Stimulated activated CD8-positive, alpha-beta memory T cell treated with anti-CD3 and anti-CD28 coated beads, Interleukin-2, amount 100 ng/mL, for 1 hour (primary cell): ENCODE measurements around the gene KRTAP4-9.
"Not testable (repeated sequence)": the region's sequence is repeated elsewhere in the genome, so short reads cannot be mapped to it uniquely, and the experiment has no call there.

Experiments
- DNase-seq, 2 donors: peaks; one replicate each; pipeline ENCODE4 v3.0.0-alpha.2; 2020; ENCODE audit warnings: low read depth in 2 of 2

Gene KRTAP4-9

DNA sequence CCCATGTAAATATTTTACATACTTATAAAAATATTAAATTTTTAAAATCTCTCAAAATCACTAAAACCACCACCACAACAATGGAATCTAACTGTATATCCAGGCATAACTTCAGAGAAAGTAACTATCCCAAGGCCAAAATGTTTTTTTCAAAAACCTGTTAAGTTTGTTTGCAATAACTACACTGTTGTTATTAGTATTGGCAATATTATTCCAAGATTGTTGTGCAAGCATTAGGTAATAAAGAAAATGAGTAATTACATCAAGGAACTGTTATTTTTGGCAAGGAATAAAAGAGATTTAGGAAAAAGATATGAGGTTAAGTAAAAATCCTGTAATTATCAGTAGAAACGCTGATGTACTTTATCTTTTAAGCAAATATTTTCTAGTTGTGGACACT is 22.2 kb downstream of the KRTAP4-9 start:
- DNase-seq, result no peak

DNA sequence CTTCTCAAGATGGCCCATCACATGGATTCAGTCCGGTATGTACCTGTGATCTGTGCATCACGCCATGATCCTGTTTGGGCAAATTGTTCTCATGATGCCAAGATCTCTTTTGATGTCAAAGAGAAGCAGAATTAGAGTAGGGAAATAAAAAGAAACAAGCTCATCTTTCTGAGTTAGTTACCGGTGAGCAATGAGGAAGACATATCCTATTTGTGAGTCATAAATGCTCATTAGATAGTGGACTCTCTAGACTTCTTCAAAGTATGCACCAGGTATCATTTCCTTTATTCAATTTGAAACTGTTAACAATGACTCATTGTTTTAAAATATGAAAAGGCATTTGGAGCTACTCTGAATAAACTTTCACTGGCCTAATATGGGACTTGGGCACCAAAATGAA is 26.8 kb downstream of the KRTAP4-9 start:
- no peak for DNase-seq

DNA sequence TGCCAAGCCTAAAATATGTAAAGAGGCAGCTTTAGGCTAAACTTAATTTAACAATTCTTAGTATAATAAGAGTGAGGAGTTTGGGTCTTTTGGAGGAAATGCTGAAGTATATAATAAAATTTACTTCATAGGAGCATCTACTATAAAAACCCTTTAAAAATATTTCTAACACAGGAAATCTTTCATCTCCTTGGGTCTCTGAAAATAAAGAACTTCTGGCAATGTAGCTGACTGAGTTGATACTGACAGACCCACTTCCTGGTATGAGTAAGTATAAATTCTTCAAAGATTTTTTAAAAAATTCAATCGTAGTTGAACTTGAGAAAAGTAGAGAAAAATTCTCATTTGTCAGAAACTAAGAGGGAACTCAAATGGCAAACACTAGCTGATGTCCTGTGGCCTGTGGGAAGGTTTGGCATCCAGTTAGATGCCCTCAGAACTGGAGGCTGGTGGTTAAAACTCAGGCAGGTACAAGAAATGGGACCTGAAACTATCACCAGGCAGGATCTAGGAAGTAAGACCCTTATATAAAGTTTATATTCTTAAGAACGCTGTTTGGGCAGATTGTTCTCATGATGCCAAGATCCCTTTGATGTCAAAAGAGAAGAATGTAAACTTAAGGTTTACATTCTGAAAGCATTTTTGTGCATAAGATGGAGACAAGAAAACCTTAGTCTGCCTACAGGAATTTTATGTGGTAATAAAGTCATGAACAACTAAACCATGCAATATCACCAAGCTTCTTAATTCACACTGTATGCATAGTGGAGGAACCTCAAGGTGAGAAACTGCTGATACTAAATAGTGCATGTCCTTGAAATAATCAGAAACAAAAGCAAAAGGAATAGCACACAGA is 28.9 kb downstream of the KRTAP4-9 start:
- DNase-seq, result no peak

DNA sequence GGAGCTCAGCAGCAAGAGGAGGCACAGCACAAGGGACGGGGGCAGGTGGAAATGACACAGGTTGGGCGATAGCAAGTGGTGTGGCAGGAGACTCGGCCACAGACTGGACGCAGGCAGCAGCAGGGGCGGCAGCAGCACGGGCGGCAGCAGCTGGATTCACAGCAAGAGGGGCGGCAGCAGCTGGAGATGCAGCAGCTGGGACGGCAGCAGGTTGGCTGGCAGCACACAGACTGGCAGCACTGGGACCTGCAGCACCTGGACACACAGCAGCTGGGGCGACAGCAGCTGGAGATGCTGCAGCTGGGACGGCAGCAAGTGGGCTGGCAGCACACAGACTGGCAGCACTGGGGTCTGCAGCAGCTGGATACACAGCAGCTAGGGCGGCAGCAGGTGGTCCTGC is 34.7 kb downstream of the KRTAP4-9 start:
- DNase-seq, result not testable (repeated sequence)

DNA sequence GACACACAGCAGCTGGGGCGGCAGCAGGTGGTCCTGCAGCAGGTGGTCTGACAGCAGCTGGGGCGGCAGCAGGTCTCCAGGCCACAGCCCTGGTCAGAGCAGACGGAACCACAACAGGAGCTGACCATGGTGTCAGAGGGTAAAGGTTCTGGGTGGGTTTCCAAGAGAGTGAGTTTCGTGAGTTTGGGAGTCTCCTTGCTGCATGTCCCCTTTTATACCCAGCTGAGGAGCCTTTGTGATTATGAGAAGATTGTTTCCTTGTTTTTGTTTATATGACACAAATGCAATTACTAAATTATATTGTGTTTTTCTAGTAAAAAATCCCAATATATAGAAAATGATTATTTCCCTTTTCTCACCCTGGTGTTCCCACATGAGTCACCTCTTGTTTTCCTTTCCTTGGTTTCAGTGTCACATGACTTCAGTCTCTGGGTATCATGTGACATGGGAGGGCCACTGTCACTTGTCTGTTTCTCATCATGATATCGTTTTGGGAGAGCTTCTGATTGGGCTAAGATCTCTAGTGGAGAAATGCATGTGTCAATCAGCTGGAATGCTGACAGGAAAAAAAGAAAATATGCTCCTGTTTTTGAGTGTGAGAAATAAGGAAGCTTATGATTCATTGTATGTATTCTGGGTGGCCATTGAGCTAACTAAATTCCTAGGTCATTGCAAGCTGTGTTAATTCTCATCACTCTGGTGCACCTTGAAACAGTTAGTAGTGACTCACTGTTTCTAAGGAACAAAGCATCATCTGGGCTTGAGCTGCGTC is 35.4 kb downstream of the KRTAP4-9 start, which contains the start of gene KRTAP4-6:
KRTAP4-6 (minus strand) TSS at position 185 of the 772 bp plus-strand sequence; CDS start at position 128, 57 bp downstream.
- no peak for DNase-seq

DNA sequence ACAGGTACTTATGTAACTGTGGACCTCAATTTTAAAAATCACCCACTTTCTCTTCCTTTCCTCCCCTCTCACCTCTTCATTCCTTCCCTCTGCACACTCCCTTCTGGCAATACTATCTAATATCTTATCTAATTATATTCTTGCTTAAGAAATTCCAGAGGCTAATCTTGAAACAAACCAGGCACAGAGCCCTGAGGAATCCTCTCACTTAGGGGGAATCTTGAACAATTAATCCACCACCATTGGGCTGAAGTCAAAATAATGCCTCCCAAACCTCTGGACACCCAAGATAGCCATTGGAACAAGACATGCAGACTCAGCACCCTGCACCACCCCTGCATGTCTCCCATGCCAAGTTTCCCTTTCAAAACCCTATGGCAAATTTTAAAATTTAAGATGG is 36.2 kb downstream of the KRTAP4-9 start:
- DNase-seq, result no peak

DNA sequence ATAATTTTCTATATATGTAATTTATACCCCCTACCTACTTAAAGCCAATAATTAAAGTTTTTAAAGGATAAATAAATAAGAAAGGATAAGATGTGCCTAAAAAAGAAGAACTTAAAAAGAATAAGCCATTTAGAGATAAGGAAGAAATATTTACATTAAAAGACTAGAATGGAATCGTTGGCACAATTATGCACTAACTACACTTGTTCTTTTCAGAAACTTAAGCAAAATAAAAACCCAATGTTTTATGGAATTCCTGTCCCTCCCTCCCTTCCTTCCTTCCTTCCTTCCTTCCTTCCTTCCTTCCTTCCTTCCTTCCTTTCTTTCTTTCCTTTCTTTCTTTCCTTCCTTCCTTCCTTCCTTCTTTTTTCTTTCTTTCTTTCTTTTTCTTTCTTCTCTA is 39.7 kb downstream of the KRTAP4-9 start:
- no peak for DNase-seq

DNA sequence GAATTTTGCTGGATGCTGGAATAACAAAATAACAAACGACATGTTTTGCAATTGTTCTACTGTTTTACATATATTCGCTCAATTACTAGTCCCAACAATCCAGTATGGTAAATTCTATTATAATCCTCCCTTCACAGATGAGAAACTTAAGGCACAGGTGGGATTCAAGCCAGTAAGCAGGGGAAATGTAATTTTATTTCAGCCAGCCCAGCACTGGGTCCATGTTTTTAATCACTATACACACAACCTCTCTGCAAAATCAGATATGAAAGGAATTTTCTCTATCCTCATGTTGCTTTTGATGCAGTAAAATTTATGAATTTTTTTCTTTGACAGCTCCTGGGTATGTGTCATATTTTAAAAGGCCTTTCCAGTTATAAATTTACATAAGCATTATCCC is 40.1 kb downstream of the KRTAP4-9 start:
- no peak for DNase-seq

DNA sequence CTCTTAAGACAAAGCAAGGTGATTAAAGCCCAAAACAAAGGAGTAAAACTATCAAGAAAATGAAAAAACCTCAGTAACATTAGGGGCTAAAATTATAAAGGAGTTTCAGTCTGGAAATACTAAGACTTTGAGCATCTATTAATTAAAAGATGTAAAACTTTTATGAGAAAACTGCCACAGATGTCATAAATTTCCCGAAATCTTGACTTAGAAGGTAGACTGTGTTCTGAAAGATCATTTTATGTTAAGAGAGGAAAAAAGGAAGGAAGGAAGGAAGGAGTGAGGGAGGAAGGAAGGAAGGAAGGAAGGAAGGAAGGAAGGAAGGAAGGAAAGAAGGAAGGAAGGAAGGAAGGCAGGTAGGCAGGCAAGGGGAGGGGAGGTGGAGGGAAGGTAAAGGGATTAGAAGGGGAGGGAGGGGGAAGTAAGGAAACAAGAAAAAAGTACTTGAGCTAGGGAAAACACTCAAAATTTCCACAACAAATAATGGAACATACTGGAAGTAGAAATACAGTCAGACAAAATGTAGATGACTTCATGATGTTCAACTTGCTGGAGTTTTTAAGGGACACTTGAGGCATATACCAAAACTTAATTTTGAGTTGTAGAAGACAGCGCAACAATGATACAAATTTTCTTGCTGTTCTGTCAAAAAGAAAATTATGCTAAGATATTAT is 42.5 kb downstream of the KRTAP4-9 start:
- DNase-seq, result no peak

DNA sequence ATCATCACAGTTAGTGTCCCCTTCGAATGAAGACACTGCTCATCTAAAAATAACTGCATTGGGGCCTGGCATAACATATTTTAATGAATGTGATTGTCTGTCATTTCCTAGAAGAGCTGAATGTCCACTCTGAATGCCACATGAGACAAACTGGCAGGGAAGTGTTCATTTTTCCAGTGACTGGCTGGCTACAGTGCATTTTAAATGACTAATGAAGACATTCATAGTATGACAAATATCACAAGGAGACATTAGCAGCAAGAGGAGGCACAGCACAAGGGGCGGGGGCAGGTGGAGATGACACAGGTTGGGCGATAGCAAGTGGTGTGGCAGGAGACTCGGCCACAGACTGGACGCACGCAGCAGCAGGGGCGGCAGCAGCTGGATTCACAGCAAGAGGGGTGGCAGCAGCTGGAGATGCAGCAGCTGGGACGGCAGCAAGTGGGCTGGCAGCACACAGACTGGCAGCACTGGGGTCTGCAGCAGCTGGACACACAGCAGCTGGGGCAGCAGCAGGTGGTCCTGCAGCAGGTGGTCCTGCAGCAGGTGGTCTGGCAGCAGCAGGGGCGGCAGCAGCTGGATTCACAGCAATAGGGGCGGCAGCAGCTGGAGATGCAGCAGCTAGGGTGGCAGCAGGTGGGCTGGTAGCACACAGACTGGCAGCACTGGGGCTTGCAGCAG is 43.9 kb downstream of the KRTAP4-9 start:
- DNase-seq, result not testable (repeated sequence)

DNA sequence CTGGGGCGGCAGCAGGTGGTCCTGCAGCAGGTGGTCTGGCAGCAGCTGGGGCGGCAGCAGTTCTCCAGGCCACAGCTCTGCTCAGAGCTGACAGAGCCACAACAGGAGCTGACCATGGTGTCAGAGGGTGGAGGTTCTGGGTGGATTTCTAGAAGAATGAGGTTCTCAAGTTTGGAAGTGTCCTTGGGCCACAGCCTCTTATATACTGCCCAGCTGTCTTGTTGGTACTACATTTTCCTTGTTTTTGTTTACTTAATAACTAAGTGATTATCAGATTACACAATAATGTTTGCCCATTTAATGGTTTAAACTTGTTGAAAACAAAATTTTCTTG is 44.4 kb downstream of the KRTAP4-9 start, which contains the start of gene KRTAP4-5:
KRTAP4-5 (minus strand) TSS at position 174 of the 334 bp plus-strand sequence; CDS start at position 116, 58 bp downstream.
- no peak for DNase-seq

DNA sequence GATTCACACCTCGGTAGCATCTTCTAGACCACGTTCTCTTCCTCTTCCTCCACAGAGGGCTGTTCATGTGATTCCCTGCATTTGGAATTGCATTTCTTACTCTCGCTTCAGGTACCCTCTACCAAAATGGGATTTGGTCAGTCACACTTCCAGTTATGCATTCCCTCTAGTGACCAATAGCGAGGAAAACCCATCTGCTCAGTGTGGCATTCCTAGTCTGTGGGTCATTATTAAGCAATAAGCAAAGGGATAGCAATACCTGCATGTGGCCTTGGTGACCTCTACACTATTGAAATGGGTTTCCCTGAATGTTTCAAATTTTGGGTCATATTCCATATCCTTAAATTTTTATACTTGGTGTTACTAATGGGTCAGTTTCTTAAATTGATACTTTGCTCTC is 44.8 kb downstream of the KRTAP4-9 start:
- no peak for DNase-seq

DNA sequence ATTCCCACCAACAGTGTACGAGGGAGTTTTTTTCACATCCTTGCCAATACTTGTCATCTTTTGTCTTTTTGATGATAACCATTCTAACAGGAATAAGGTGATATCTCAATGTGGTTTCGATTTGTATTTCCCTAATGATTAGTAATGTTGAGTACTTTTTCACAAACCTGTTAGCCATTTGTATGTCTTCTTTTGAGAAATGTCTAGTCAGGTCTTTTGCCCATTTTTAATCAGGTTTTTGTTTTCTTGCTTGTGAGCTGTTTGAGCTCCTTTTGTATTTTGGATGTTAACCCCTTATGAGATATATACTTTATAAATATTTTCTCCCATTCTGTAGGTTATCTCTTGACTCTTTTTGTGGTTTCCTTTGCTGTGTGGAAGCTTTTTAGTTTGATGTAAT is 46.3 kb downstream of the KRTAP4-9 start:
- no peak for DNase-seq

DNA sequence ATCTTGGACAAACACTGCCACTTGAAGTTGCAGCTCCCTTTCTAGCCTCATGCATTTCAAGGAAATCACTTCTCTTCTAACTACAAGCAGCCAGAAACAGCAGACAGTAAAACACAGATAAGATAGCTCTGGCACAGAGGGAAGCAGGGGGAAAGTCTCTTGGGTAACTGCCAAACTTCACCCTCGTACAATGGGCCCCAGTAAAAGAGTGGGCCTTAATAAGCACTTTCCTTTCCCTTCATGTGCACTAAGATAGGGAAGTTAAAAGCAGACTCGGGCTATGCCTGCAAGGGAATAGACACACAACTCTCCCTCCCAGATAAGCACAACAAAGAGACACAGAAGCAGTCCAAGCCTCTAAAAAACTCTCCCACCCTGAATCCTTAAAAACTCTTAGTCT is 48.7 kb downstream of the KRTAP4-9 start:
- no peak for DNase-seq
